HepG2 (cell line): ENCODE results near the gene APOBEC3H. TPM values are rescaled to one million over a fixed set of nuclear protein-coding genes. Genes with fewer than 3 reads are reported as not detected.
A peak's percentile ranks its signal among the peaks of the same experiment; 100 is the strongest.

Experiments
- CTCF ChIP-seq: sonication (generic); formaldehyde crosslinking; IDR thresholded peaks from 2 replicates; pipeline ENCODE4 v1.5.0; 2020; ENCODE audit warnings: mild to moderate bottlenecking, missing genetic modification reagents, moderate library complexity
- DPF2 ChIP-seq: sonication (generic); formaldehyde crosslinking; IDR thresholded peaks from 2 replicates; pipeline ENCODE4 v1.4.0; 2020; ENCODE audit warnings: mild to moderate bottlenecking, low read depth, missing genetic modification reagents, borderline replicate concordance
- EED ChIP-seq: sonication (generic); formaldehyde crosslinking; IDR thresholded peaks from 2 replicates; pipeline ENCODE4 v1.5.0; 2020; ENCODE audit warnings: mild to moderate bottlenecking, missing genetic modification reagents
- HOXA3 ChIP-seq: sonication (generic); formaldehyde crosslinking; IDR thresholded peaks from 2 replicates; pipeline ENCODE4 v1.5.0; 2020; ENCODE audit warnings: missing genetic modification reagents
- POLR2AphosphoS5 ChIP-seq: IDR thresholded peaks from 2 replicates; pipeline ENCODE4 v1.6.1; 2012; ENCODE audit warnings: low read depth, low read length
- PRPF4 ChIP-seq: fragments of 200-400 bp; formaldehyde crosslinking; IDR thresholded peaks from 2 replicates; pipeline ENCODE4 v1.6.1; 2016; ENCODE audit warnings: low read length, low read depth; ENCODE audit not compliant: poor library complexity, severe bottlenecking
- SP4 ChIP-seq: sonication (generic); formaldehyde crosslinking; IDR thresholded peaks from 2 replicates; pipeline ENCODE4 v1.8.1; 2023; ENCODE audit warnings: mild to moderate bottlenecking, missing genetic modification reagents
- SRY ChIP-seq: sonication (generic); formaldehyde crosslinking; IDR thresholded peaks from 2 replicates; pipeline ENCODE4 v1.8.0; 2022; ENCODE audit warnings: mild to moderate bottlenecking, missing genetic modification reagents
- STAT5B ChIP-seq: sonication (generic); formaldehyde crosslinking; IDR thresholded peaks from 2 replicates; pipeline ENCODE4 v1.4.0; 2020; ENCODE audit warnings: missing genetic modification reagents
- THAP11 ChIP-seq: IDR thresholded peaks from 2 replicates; pipeline ENCODE4 v1.6.1; 2016; ENCODE audit warnings: missing biosample characterization, missing genetic modification reagents
- ZBTB34 ChIP-seq: sonication (generic); formaldehyde crosslinking; IDR thresholded peaks from 2 replicates; pipeline ENCODE4 v1.8.0; 2022; ENCODE audit warnings: mild to moderate bottlenecking, missing genetic modification reagents
- ZBTB7B ChIP-seq: sonication (generic); formaldehyde crosslinking; IDR thresholded peaks from 2 replicates; pipeline ENCODE4 v1.4.0; 2020; ENCODE audit warnings: missing genetic modification reagents
- ZFP1 ChIP-seq: IDR thresholded peaks from 2 replicates; pipeline ENCODE4 v1.6.1; 2016
- ZNF207 ChIP-seq: fragments of 450-650 bp; IDR thresholded peaks from 2 replicates; pipeline ENCODE4 v1.6.1; 2016; ENCODE audit warnings: antibody characterized with exemption, borderline replicate concordance
- ZNF558 ChIP-seq: sonication (generic); formaldehyde crosslinking; IDR thresholded peaks from 2 replicates; pipeline ENCODE4 v1.9.0; 2022; ENCODE audit warnings: mild to moderate bottlenecking, missing genetic modification reagents, borderline replicate concordance
- ZNF570 ChIP-seq: sonication (generic); formaldehyde crosslinking; IDR thresholded peaks from 2 replicates; pipeline ENCODE4 v1.4.0; 2020; ENCODE audit warnings: mild to moderate bottlenecking, missing genetic modification reagents, borderline replicate concordance
- ZNF687 ChIP-seq: sonication (generic); formaldehyde crosslinking; IDR thresholded peaks from 2 replicates; pipeline ENCODE4 v1.5.1; 2020; ENCODE audit warnings: mild to moderate bottlenecking, missing genetic modification reagents, moderate library complexity
- ZNF766 ChIP-seq: sonication (generic); formaldehyde crosslinking; IDR thresholded peaks from 2 replicates; pipeline ENCODE4 v1.5.0; 2020; ENCODE audit warnings: missing genetic modification reagents, borderline replicate concordance
- ZNF770 ChIP-seq: sonication (generic); formaldehyde crosslinking; IDR thresholded peaks from 2 replicates; pipeline ENCODE4 v1.5.0; 2020; ENCODE audit warnings: mild to moderate bottlenecking, missing genetic modification reagents
- ZSCAN22 ChIP-seq: sonication (generic); formaldehyde crosslinking; IDR thresholded peaks from 2 replicates; pipeline ENCODE4 v1.4.0; 2020; ENCODE audit warnings: mild to moderate bottlenecking, missing genetic modification reagents
- ZSCAN31 ChIP-seq: sonication (generic); formaldehyde crosslinking; IDR thresholded peaks from 2 replicates; pipeline ENCODE4 v1.5.0; 2020; ENCODE audit warnings: low read depth, mild to moderate bottlenecking, missing genetic modification reagents
- polyA plus RNA-seq, 8 experiments: library from polyadenylated mRNA; depleted of rRNA in 3 of 8; stranded (reverse) in 7 of 8; unstranded in 1 of 8; fragments of >200 nt; fragmentation: Illumina TruSeq in 4 of 8; extraction: Trizol in 4 of 8; gene quantifications; 2 replicates each; pipeline versions ENCODE4 v1.2.1 to v1.2.3, GENCODE V29; 2011 to 2016; ENCODE audit warnings: low read depth in 4 of 8, missing spikeins in 1 of 8, mixed read lengths in 1 of 8; ENCODE audit not compliant: insufficient read depth in 1 of 8
- total RNA-seq, 5 experiments: library from RNA; depleted of rRNA; stranded (reverse); fragments of >200 nt; fragmentation: Illumina TruSeq; extraction: Trizol; gene quantifications; 2 replicates each; pipeline ENCODE4 v1.2.3, GENCODE V29; 2016; ENCODE audit warnings: low read depth in 1 of 5

The APOBEC3H gene
- total and polyA plus RNA-seq, 2 of the 13 experiments (the other 11 are each of a cell fraction or from before 2014, with no cell fraction given) = 0.18 to 0.31 TPM

GRCh38 chr22:39149915-39150847 lies 53.1 kb downstream of the APOBEC3H start (continued):
- TF ChIP-seq ZNF770 (CRISPR knock-in tag) (peak; percentile 81), PRPF4 (no peak), STAT5B (CRISPR knock-in tag) (no peak), ZSCAN31 (no peak), SP4 (CRISPR knock-in tag) (no peak), ZNF570 (CRISPR knock-in tag) (no peak), THAP11 (CRISPR knock-in tag) (no peak), ZNF766 (CRISPR knock-in tag) (no peak), ZNF687 (peak; percentile 37; the same call in 1 of the 2 replicates), CTCF (CRISPR knock-in tag) (peak; percentile 56), ZSCAN22 (CRISPR knock-in tag) (no peak), ZNF558 (CRISPR knock-in tag) (no peak), POLR2AphosphoS5 (no peak), ZFP1 (CRISPR knock-in tag) (no peak), DPF2 (CRISPR knock-in tag) (no peak), ZBTB7B (no peak), SRY (CRISPR knock-in tag) (no peak), EED (CRISPR knock-in tag) (no peak), ZNF207 (no peak), HOXA3 (no peak), ZBTB34 (CRISPR knock-in tag) (no peak)
